GM23248 (cell line): ENCODE measurements around the gene VRK1. TPM values are rescaled to one million over a fixed set of nuclear protein-coding genes. Genes with fewer than 3 reads are reported as not detected.
A peak's percentile ranks its signal among the peaks of the same experiment; 100 is the strongest.

ENCODE experiments used
- DNase-seq: peaks from one replicate; pipeline ENCODE4 v3.0.0-alpha.2; 2015
- H2AFZ ChIP-seq: fragments of 200-600 bp; sonication (generic); 2 replicates; pipeline ENCODE4 v1.6.1; 2016; ENCODE audit warnings: antibody characterized with exemption
- H3F3A ChIP-seq: fragments of 200-600 bp; sonication (generic); 2 replicates; pipeline ENCODE4 v1.6.1; 2016; ENCODE audit warnings: mild to moderate bottlenecking, antibody characterized with exemption, mixed run types; ENCODE audit not compliant: insufficient read depth
- H3K27ac ChIP-seq: fragments of 200-600 bp; sonication (generic); 2 replicates; pipeline ENCODE4 v1.5.1; 2016; ENCODE audit warnings: mild to moderate bottlenecking
- H3K27me3 ChIP-seq: fragments of 200-600 bp; sonication (generic); replicated peaks from 2 replicates; pipeline ENCODE4 v1.6.1; 2016; ENCODE audit warnings: mild to moderate bottlenecking; ENCODE audit not compliant: insufficient read depth
- H3K36me3 ChIP-seq: fragments of 200-600 bp; sonication (generic); 2 replicates; pipeline ENCODE4 v1.6.1; 2016; ENCODE audit warnings: low read depth, mild to moderate bottlenecking
- H3K4me1 ChIP-seq: fragments of 200-600 bp; sonication (generic); 2 replicates; pipeline ENCODE4 v1.6.1; 2016; ENCODE audit warnings: mild to moderate bottlenecking; ENCODE audit not compliant: insufficient read depth
- H3K4me2 ChIP-seq: fragments of 200-600 bp; sonication (generic); one replicate; pipeline ENCODE4 v1.6.1; 2016; ENCODE audit warnings: mild to moderate bottlenecking; ENCODE audit not compliant: unreplicated experiment
- H3K4me3 ChIP-seq: fragments of 200-600 bp; sonication (generic); 2 replicates; pipeline ENCODE4 v1.5.1; 2016; ENCODE audit warnings: mild to moderate bottlenecking
- H3K79me2 ChIP-seq: fragments of 200-600 bp; sonication (generic); 2 replicates; pipeline ENCODE4 v1.6.1; 2016; ENCODE audit warnings: mild to moderate bottlenecking; ENCODE audit not compliant: insufficient read depth
- H3K9ac ChIP-seq: fragments of 200-600 bp; sonication (generic); 2 replicates; pipeline ENCODE4 v1.6.1; 2016; ENCODE audit warnings: mild to moderate bottlenecking
- H3K9me2 ChIP-seq: fragments of 200-600 bp; sonication (generic); 2 replicates; pipeline ENCODE4 v1.6.1; 2016; ENCODE audit warnings: mixed run types, mild to moderate bottlenecking, moderate library complexity; ENCODE audit not compliant: insufficient read depth
- H3K9me3 ChIP-seq: fragments of 200-600 bp; sonication (generic); one replicate; pipeline ENCODE4 v1.6.1; 2017; ENCODE audit warnings: low read depth
- H4K20me1 ChIP-seq: fragments of 200-600 bp; sonication (generic); 2 replicates; pipeline ENCODE4 v1.6.0; 2016; ENCODE audit not compliant: insufficient read depth
- EZH2 ChIP-seq: fragments of 200-600 bp; sonication (generic); IDR thresholded peaks from 2 replicates; pipeline ENCODE4 v1.6.1; 2018; ENCODE audit warnings: antibody characterized with exemption, mild to moderate bottlenecking; ENCODE audit not compliant: insufficient read depth, poor library complexity, severe bottlenecking
- EZH2phosphoT487 ChIP-seq: fragments of 200-600 bp; sonication (generic); IDR thresholded peaks from 2 replicates; pipeline ENCODE4 v1.6.1; 2018; ENCODE audit warnings: antibody characterized with exemption, moderate library complexity, mild to moderate bottlenecking, low read depth; ENCODE audit not compliant: insufficient read depth
- WGBS, 2 experiments: methylation state at CpG; one replicate each; pipeline ENCODE4 v1.1.6; 2015 to 2017; ENCODE audit warnings: low lambda C conversion rate in 2 of 2, low coverage in 1 of 2; ENCODE audit errors: missing lambda C conversion rate in 2 of 2; 5-methylcytosine and 5-hydroxymethylcytosine counted together
- in situ Hi-C: fragments of 300-500 bp; cut with MboI; formaldehyde crosslinking; loops from 2 replicates; pipeline ENCODE4 v1.15.0; 2020
- polyA plus RNA-seq: library from polyadenylated mRNA; unstranded; fragments of >200 nt; fragmentation: Nextera tagmentation; extraction: Ambion mirVana; gene quantifications from 2 replicates; pipeline ENCODE4 v1.2.1, GENCODE V29; 2016
- total RNA-seq: library from RNA; depleted of rRNA; stranded (reverse); fragments of >200 nt; shearing (Covaris generic); gene quantifications from 2 replicates; pipeline ENCODE4 v1.2.3, GENCODE V29; 2014

VRK1 gene
- total and polyA plus RNA-seq, 2 experiments from 2014 or later: 17.3 to 19.1 TPM

- Histone ChIP-seq H3K27ac (no peak overlapping the region), H3K4me2 (no peak overlapping the region), H3K4me3 (no peak overlapping the region), H3K9me2 (no peaks in the 10 kb centered on the region), H3K9ac (no peak overlapping the region), H3K27me3 (no peaks in the 10 kb centered on the region), H3K36me3 (no peaks in the 10 kb centered on the region), H3F3A (no peaks in the 10 kb centered on the region), H3K9me3 (no peaks in the 10 kb centered on the region), H3K79me2 (no peaks in the 10 kb centered on the region), H4K20me1 (0 out of 2 replicates have a peak, but pooled peaks cover 2% of the 10 kb centered on the region), H2AFZ (no peak overlapping the region), H3K4me1 (no peaks in the 10 kb centered on the region)
- in situ Hi-C loops: no loop called here
- WGBS, 2 experiments: 92 to 100% methylated on average over 1 of the region's 1 CpG
- no peak for DNase-seq
- TF ChIP-seq EZH2 (no peak), EZH2phosphoT487 (no peak)
These were observed 50.3 kb downstream of the VRK1 start for GRCh38 chr14:96847451-96847850.

DNA sequence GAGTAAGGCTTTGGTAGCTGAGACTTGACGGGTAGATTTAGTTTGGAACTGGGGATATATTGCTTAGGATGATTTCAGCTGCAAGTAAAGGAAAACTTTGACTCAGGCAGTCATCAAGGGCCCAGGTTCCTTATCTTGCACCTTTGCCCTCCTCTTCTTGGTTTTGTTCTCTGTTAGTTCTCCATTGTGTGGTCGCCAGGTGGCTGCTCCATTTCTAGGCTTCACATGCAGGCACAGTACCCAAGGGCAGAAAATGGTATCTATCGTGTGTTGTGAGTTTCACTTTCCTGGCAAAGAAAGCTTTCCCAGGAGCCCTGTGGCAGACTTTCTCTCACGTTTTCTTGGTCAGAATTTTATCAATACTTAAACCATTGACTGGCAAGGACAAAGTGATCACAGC, 50.8 kb downstream of the VRK1 start:
- no peaks in the 10 kb centered on the region for H3K9me3 ChIP-seq
- H3F3A ChIP-seq: no peaks in the 10 kb centered on the region
- no peaks in the 10 kb centered on the region for H3K4me1 ChIP-seq
- H4K20me1 ChIP-seq: 0 out of 2 replicates have a peak, but pooled peaks cover 2% of the 10 kb centered on the region
- H3K4me2 ChIP-seq: no peak overlapping the region
- no peaks in the 10 kb centered on the region for H3K9me2 ChIP-seq
- DNase-seq: no peak
- no peak overlapping the region for H2AFZ ChIP-seq
- in situ Hi-C loops: no loop called here
- no peaks in the 10 kb centered on the region for H3K79me2 ChIP-seq
- H3K36me3 ChIP-seq: no peaks in the 10 kb centered on the region
- H3K4me3 ChIP-seq: no peak overlapping the region
- H3K27ac ChIP-seq: no peak overlapping the region
- H3K27me3 ChIP-seq: no peaks in the 10 kb centered on the region
- no peak overlapping the region for H3K9ac ChIP-seq
- 86 to 93% methylated on average over 4 of the region's 4 CpGs for WGBS, 2 experiments
- TF ChIP-seq EZH2 (no peak), EZH2phosphoT487 (no peak)

DNA sequence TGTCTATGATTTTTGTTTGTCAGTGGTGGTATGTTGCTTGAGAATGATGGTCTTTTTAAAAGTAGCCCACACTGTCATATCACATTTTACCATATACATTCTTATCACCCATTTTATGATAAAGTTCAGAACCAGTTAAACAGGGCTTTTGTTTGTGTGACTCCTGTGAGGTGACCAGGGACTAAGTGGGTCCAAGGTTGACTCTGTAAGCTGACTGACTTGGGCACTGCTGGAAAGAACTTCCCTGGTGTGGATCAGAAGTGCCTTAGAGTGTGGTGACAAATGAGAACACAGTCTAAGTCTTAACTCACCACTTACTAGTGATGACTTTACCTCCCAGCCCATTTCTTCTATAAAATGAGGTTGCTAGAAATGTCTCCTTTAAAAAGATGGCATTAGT, 52.6 kb downstream of the VRK1 start:
- H3K27me3 ChIP-seq: no peaks in the 10 kb centered on the region
- H3K9me2 ChIP-seq: no peaks in the 10 kb centered on the region
- no peaks in the 10 kb centered on the region for H3K4me1 ChIP-seq
- DNase-seq: no peak
- H4K20me1 ChIP-seq: 0 out of 2 replicates have a peak, but pooled peaks cover 2% of the 10 kb centered on the region
- H2AFZ ChIP-seq: no peak overlapping the region
- no peak overlapping the region for H3K27ac ChIP-seq
- no peak overlapping the region for H3K4me3 ChIP-seq
- in situ Hi-C loops: no loop called here
- H3F3A ChIP-seq: no peaks in the 10 kb centered on the region
- H3K9ac ChIP-seq: no peak overlapping the region
- TF ChIP-seq EZH2phosphoT487 (no peak), EZH2 (no peak)
- no peaks in the 10 kb centered on the region for H3K9me3 ChIP-seq
- H3K4me2 ChIP-seq: no peak overlapping the region
- no peaks in the 10 kb centered on the region for H3K36me3 ChIP-seq
- no peaks in the 10 kb centered on the region for H3K79me2 ChIP-seq

DNA sequence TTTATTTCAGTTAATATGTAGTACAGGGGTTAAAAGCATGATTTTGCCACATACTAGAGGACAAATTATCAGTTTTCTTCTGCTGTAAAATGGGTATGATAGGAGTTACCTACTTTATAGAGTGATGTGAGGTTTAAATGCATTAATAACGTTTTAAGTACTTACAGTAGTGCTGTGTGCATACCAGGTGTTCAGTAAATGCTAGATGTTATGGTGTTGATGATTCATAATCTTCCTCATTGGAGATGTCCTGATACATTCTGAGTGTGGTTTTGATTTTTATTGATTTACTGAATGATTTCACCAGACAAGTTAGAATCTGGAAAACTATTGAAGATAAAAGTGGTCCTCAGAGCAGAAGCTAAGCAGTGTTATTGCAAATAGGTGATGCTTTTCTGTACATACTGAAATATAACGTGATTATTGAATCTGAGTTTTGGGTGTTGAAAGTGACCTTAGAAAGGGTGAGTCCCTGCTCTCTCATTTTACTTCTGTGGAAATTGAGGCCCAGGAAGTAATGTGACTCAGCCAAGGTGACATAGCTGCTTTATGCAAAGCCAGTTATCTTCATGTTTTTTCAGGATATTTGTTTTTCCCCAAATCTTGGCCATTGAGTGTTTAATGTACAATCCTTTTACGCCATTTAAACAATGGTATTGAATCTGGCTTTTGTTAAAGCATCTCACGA, 54.7 kb downstream of the VRK1 start:
- TF ChIP-seq EZH2 (no peak), EZH2phosphoT487 (no peak)
- Histone ChIP-seq H3K9ac (no peak overlapping the region), H2AFZ (no peak overlapping the region), H3K27me3 (no peaks in the 10 kb centered on the region), H3K4me1 (no peaks in the 10 kb centered on the region), H3K4me3 (no peak overlapping the region), H3K36me3 (no peaks in the 10 kb centered on the region), H3K9me2 (no peaks in the 10 kb centered on the region), H3K79me2 (no peaks in the 10 kb centered on the region), H3K9me3 (no peaks in the 10 kb centered on the region), H4K20me1 (no peaks in the 10 kb centered on the region), H3K27ac (no peak overlapping the region), H3F3A (no peaks in the 10 kb centered on the region), H3K4me2 (no peak overlapping the region)
- WGBS, 2 experiments: 96 to 100% methylated on average over 4 of the region's 4 CpGs
- no peak for DNase-seq
- in situ Hi-C loops: no loop called here

DNA sequence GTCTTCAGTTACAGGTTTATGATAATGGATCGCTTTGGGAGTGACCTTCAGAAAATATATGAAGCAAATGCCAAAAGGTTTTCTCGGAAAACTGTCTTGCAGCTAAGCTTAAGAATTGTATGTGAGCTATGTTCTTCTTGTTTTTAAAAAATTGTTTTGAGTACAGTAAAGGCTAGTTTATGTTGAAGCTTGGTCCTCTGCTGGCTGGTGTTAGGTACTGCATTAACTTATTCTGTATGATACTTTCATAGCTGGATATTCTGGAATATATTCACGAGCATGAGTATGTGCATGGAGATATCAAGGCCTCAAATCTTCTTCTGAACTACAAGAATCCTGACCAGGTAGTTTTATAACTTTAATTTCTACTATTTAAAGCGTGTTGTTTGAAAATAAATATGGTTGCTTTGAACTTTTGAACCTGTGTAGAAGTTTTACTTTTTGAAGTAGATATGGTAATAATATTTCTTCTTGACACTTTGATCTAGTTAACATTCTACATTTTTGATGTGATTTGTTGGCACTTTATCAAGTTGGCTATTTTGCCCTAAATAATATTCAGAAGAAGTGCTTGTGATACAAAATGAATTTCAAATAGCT, 55.7 kb downstream of the VRK1 start:
- Histone ChIP-seq H3K27me3 (no peaks in the 10 kb centered on the region), H4K20me1 (no peaks in the 10 kb centered on the region), H3K9me2 (no peaks in the 10 kb centered on the region), H3K9ac (no peak overlapping the region), H3K36me3 (no peaks in the 10 kb centered on the region), H3K9me3 (no peaks in the 10 kb centered on the region), H3K79me2 (no peaks in the 10 kb centered on the region), H3K4me3 (no peak overlapping the region), H3K4me1 (no peaks in the 10 kb centered on the region), H2AFZ (peak overlapping the region; percentile 60), H3F3A (no peaks in the 10 kb centered on the region), H3K27ac (no peak overlapping the region), H3K4me2 (no peak overlapping the region)
- TF ChIP-seq EZH2phosphoT487 (no peak), EZH2 (no peak)
- DNase-seq: peak; percentile 78
- in situ Hi-C loops: no loop called here
- WGBS, 2 experiments: 52 to 56% methylated on average over 4 of the region's 4 CpGs
